RPMI7951 (cell line): ENCODE results near the gene PITPNM2. TPM values are rescaled to one million over a fixed set of nuclear protein-coding genes. Genes with fewer than 3 reads are reported as not detected.

Experiments
- DNase-seq: peaks from one replicate; pipeline ENCODE4 v3.0.0-alpha.2; 2012; ENCODE audit warnings: low read depth
- total RNA-seq: library from RNA; depleted of rRNA; stranded (reverse); fragments of >200 nt; shearing (Covaris generic); gene quantifications from 2 replicates; pipeline ENCODE4 v1.2.3, GENCODE V29; 2014

The PITPNM2 gene
- total RNA-seq, 1 experiment from 2014 or later: 2.8 TPM

- DNase-seq: peak; percentile 60
These were observed 7.0 kb downstream of the PITPNM2 start for GRCh38 chr12:123143736-123144461.

- peak; percentile 42 for DNase-seq
These were observed 7.8 kb downstream of the PITPNM2 start for GRCh38 chr12:123142921-123143735.

- DNase-seq: peak; percentile 71
These were observed 8.4 kb downstream of the PITPNM2 start for GRCh38 chr12:123142518-123142840.

GRCh38 chr12:123141615-123142517 lies 9.0 kb downstream of the PITPNM2 start:
- DNase-seq: peak; percentile 79

GRCh38 chr12:123140676-123141614 lies 9.9 kb downstream of the PITPNM2 start:
- DNase-seq: no peak

DNA sequence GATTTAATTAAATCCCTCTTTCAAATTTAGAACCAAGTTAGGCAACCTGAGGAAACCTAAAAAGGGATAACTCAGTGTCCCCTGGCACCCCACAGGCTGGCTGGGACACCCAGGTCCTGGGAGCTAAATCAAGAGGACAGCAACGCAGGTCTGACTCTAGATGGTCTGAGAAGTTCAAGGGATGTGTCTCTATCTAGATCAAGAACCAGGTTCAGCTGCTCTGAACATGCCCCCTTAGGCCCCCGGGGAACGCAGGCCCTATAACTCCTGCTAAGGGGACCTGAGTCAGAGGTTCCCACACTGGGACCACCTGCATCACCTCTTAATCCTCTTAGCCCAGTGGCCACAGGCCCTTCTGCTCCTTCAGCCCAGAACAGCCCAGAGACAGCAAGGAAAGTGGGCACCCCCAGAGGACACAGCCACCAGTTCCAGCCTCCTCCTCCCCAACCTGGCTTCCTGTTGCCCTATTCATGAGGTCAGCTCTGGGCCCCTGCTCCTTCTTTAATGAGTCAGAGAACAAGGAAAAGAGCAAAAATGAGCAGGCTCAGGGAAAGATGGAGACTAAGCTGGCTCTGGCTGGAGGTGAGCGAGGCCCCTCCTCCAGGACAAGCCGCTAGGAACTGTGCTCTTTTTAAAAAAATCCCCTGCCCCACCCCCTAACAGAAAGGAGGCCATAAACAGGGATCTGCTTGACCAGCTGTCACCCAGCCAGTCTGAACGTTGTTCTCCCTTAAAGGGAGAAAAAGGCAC lies 10.8 kb downstream of the PITPNM2 start:
- DNase-seq: peak; percentile 61

- DNase-seq: no peak
These were observed 15.2 kb downstream of the PITPNM2 start for GRCh38 chr12:123135688-123136087.

DNA sequence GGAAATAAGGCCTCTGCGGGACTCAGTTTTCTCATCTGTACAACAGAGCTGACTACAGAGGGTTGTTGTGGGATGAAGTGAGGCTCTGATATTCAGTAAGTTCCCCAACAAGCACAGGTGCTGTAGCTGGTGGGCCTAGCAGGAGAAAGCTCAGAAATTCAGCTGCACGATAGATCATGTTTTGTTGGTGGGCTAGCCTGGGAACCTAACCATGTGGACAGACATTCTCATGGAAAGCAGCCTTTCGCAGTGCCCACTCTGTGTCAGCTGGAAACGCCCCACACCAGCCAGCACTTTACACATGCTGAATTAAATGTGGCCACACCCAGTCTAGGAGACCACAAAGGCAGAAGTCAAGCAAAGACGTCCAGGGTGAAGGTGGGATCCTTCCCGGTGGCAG lies 16.1 kb downstream of the PITPNM2 start:
- DNase-seq: peak; percentile 63

GRCh38 chr12:123134271-123134671 lies 16.6 kb downstream of the PITPNM2 start:
- DNase-seq: peak; percentile 92

DNA sequence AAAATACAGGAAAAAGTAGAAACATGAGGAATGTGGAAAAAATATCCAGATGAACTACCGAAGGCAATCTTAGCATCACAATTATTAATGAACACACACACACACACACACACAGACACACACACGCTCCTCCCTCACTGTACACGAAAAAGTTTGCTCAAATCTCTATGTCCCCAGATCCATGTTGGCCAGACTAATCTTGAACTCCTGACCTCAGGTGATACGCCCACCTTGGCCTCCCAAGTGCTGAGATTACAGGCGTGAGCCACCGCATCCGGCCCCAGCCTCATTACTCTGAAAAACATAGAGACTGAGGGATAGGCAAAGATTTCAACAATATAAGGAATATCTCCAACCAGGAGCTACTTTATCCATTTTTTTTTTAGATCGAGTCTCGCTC lies 17.2 kb downstream of the PITPNM2 start:
- DNase-seq: no peak

GRCh38 chr12:123132951-123133619 lies 17.8 kb downstream of the PITPNM2 start:
- DNase-seq: no peak

DNA sequence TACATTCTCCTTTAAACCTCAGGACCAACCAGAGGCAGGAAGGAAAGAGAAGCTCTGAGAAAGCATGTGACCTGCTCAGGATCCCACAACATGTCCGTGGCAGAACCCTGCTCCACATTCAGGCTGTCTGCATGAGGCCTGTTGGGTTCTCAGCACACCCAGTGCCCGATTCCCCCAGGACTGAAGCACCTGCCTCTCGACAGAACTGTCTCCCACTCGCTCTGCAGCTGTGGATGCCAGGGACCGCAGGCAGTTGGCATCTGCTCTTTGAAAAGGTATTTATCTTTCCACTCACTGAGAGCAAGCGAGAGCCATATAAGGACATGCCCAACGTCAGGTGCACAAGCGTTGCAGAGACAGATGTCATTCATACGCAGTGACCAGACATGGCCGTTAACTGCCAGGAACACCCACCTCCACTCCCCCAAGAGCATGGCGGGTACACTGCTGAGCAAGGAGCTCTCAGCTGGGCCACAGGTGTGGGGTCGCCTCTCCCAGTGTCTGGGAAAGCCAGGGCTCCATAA lies 18.9 kb downstream of the PITPNM2 start:
- DNase-seq: no peak

DNA sequence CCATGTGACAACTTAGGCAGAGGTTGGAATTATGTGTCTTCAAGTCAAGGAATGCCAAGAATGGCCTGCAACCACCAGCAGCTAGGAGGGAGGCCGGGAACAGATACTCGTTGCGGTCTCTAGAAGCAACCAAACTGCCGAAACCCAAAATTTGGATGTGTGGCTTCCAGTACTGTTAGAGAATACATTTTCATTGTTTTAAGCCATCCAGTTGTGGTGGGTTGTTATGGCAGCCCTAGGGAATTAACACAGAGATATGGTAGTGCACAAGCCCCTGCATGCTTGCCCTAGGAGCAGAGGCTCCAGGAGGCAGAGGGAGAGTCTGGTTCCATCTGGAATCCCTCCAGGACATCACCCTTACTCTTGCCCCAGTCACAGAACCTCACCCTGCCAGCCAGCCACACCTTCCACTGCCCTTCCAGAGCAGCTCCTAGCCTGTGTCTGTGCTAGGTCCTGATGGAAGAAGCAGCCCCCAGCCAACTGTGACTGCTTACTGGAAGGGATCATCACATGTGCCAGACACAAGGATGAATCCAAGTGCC lies 19.5 kb downstream of the PITPNM2 start:
- peak; percentile 74 for DNase-seq

DNA sequence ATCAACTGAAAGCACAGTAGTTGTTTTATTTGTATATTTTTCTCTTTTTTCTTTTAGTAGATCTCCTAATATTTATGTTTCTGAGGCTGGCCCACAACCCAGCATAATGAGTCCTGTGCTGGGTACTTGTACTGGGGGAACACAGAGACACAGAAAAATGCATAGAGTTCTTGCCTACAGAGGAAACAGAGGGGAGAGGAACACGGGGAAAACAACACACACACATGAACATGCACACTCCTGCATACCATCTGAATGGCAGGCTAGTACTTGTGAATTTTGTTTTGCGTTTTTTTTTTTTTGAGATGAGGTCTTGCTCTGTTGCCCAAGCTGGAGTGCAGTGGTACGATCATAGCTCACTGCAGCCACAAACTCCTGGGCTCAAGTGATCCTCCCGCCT lies 21.3 kb downstream of the PITPNM2 start:
- no peak for DNase-seq

DNA sequence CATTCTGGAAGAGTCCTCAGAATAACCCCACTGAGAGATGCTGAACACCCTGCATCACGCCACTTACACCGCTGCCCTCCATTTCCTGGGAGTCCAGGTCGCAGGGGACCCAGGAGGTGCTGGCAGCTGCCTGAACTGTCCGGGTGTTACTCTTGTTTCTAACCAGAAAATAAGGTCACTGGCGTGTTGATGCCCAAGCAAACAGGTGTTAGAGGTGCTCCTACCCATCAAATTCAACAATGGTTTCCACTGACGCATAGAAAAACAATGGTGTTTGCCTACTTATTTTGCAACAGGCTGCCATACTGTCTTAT lies 23.8 kb downstream of the PITPNM2 start:
- DNase-seq: no peak

DNA sequence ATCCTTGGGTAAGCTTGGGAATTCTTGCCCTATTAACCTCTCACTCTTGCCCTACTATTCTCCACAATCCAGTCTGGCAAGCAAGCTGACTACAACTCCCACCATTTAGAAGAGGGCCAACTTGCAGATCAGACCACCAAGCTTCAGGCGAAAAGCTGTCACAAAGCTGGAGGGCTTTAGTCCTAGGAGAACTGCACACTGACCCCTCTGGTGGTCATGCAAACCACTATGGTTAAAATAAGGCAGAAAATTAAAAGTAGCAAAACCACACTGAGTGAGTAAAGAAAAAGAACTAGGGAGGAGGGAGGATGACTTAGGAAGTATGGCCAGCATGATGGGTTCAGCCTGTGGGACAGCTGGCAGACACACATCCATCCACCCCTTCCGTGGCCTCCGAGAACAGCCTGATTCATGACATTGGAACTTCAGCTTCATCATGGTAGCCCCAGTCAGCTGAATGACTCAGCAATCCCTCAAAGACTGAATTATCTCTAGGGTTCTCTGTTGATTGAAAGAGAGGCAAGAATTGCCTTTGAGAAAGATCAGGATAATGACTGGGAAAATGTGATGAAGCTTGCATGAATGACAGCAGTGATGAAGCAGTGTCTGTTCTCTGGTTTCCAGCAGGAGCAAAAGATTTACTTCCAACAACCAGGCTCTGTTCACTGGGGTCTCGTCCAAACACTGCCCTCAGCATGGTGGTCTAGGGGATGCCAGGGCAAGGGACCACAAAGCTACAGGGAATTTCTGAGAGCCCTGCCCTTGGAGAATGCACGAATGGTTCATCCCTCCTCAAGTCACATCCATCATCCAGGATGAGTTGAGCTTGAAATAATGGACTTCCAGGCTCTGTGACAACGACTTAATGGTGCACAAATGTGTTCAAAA lies 24.4 kb downstream of the PITPNM2 start:
- DNase-seq: peak; percentile 99

GRCh38 chr12:123122626-123123025 lies 28.3 kb downstream of the PITPNM2 start:
- DNase-seq: no peak

- no peak for DNase-seq
These were observed 29.2 kb downstream of the PITPNM2 start for GRCh38 chr12:123121670-123122069.
